Calu3 (cell line): ENCODE data around the gene NSD1. TPM values are rescaled to one million over a fixed set of nuclear protein-coding genes. Genes with fewer than 3 reads are reported as not detected.

Experiments used
- BruUV-seq: library from RNA; stranded (reverse); fragments of 400-500 nt; replicated peaks from 2 replicates; lab custom pipeline; 2021; lab: Mats Ljungman, UMichigan
- CTCF ChIA-PET: fragments of 300-600 bp; sonication (Branson Sonifier 250); formaldehyde crosslinking; loops from one replicate; lab custom pipeline; 2022; ENCODE audit warnings: antibody characterized with exemption; lab: Charles Lee
- DNase-seq: peaks from one replicate; pipeline ENCODE4 v3.0.0; 2022
- H3K27ac Mint-ChIP-seq: one replicate; pipeline ENCODE4 v1.8.0; 2022; ENCODE audit warnings: mixed read lengths; ENCODE audit not compliant: unreplicated experiment
- H3K27me3 Mint-ChIP-seq: one replicate; pipeline ENCODE4 v1.8.0; 2022; ENCODE audit warnings: mixed read lengths; ENCODE audit not compliant: unreplicated experiment
- H3K36me3 Mint-ChIP-seq: one replicate; pipeline ENCODE4 v1.8.0; 2022; ENCODE audit warnings: mild to moderate bottlenecking, moderate library complexity, mixed read lengths; ENCODE audit not compliant: insufficient read depth, unreplicated experiment
- H3K4me1 Mint-ChIP-seq: one replicate; pipeline ENCODE4 v1.8.0; 2022; ENCODE audit warnings: mild to moderate bottlenecking, low read depth, mixed read lengths; ENCODE audit not compliant: unreplicated experiment
- H3K4me3 Mint-ChIP-seq: one replicate; pipeline ENCODE4 v1.8.0; 2022; ENCODE audit warnings: mild to moderate bottlenecking, low read depth, moderate library complexity, mixed read lengths; ENCODE audit not compliant: unreplicated experiment
- H3K9me3 Mint-ChIP-seq: one replicate; pipeline ENCODE4 v1.8.0; 2022; ENCODE audit warnings: low read depth, mixed read lengths; ENCODE audit not compliant: unreplicated experiment
- CTCF ChIP-seq: fragments of 200-600 bp; IDR thresholded peaks from one replicate; pipeline ENCODE4 v1.8.0; 2022; ENCODE audit warnings: antibody characterized with exemption; ENCODE audit not compliant: unreplicated experiment
- intact Hi-C: fragments of 100-400 bp; cut with micrococcal nuclease; formaldehyde crosslinking; loops from one replicate; pipeline ENCODE4 v1.10.0; 2022; ENCODE audit not compliant: unreplicated experiment
- total RNA-seq: library from RNA; stranded (reverse); gene quantifications from 2 replicates; pipeline ENCODE4 v1.2.3, GENCODE V29; 2022

Gene NSD1
- total RNA-seq, 1 experiment from 2014 or later, result 61.4 TPM

GRCh38 chr5:177269976-177270375 is 136.4 kb downstream of the NSD1 start:
- Mint-ChIP-seq H3K27ac (no peak overlapping the region), H3K9me3 (no peaks in the 10 kb centered on the region), H3K4me1 (no peaks in the 10 kb centered on the region), H3K4me3 (no peak overlapping the region), H3K36me3 (peaks cover 18% of the 10 kb centered on the region), H3K27me3 (no peaks in the 10 kb centered on the region)
- no peak for TF ChIP-seq CTCF
- no TSS peak for BruUV-seq
- intact Hi-C loops, result no loop called here
- CTCF ChIA-PET, result interaction anchor here (0.6 to 1.0 kb wide), 2 partner anchors 17 to 144 kb away, joined by 3 to 4 read pairs; no protein-coding TSS in a partner anchor
- no peak for DNase-seq

- DNase-seq, result no peak
- Mint-ChIP-seq H3K27ac (no peak overlapping the region), H3K9me3 (no peaks in the 10 kb centered on the region), H3K27me3 (no peaks in the 10 kb centered on the region), H3K36me3 (peaks cover 18% of the 10 kb centered on the region), H3K4me1 (no peaks in the 10 kb centered on the region), H3K4me3 (no peak overlapping the region)
- CTCF ChIA-PET, result interaction anchor here (0.6 to 1.0 kb wide), 2 partner anchors 17 to 145 kb away, joined by 3 to 4 read pairs; no protein-coding TSS in a partner anchor
- TF ChIP-seq CTCF, result no peak
- intact Hi-C loops, result no loop called here
- BruUV-seq, result no TSS peak
Measured at GRCh38 chr5:177270653-177271052, 137.1 kb downstream of the NSD1 start.

GRCh38 chr5:177271113-177271512 is 137.5 kb downstream of the NSD1 start:
- no peak overlapping the region for H3K27ac Mint-ChIP-seq
- H3K36me3 Mint-ChIP-seq, result peaks cover 16% of the 10 kb centered on the region
- no peaks in the 10 kb centered on the region for H3K4me1 Mint-ChIP-seq

GRCh38 chr5:177275883-177276282 is 142.3 kb downstream of the NSD1 start:
- Mint-ChIP-seq H3K4me1 (no peaks in the 10 kb centered on the region), H3K27me3 (no peaks in the 10 kb centered on the region), H3K27ac (no peak overlapping the region), H3K9me3 (no peaks in the 10 kb centered on the region), H3K4me3 (no peak overlapping the region), H3K36me3 (peaks cover 17% of the 10 kb centered on the region)
- intact Hi-C loops, result no loop called here
- no peak for DNase-seq
- CTCF ChIA-PET, result no interaction called here
- no peak for TF ChIP-seq CTCF
- BruUV-seq, result no TSS peak

More at GRCh38 chr5:177271113-177271512, 137.5 kb downstream of the NSD1 start:
- no peaks in the 10 kb centered on the region for H3K27me3 Mint-ChIP-seq
- TF ChIP-seq CTCF, result no peak
- no peaks in the 10 kb centered on the region for H3K9me3 Mint-ChIP-seq
- no peak overlapping the region for H3K4me3 Mint-ChIP-seq
- no TSS peak for BruUV-seq
- intact Hi-C loops, result no loop called here
- CTCF ChIA-PET, result no interaction called here
- no peak for DNase-seq
